Lower lobe of right lung (tissue), 2 donors: ENCODE data around the gene WWP2. TPM values are rescaled to one million over a fixed set of nuclear protein-coding genes. Genes with fewer than 3 reads are reported as not detected.

Experiments
- ATAC-seq, 2 donors: fragments of 200-7000 bp; cut with Tn5 transposase; one replicate each; pipeline ENCODE4 v1.9.1; 2020 to 2022; ENCODE audit warnings: mild to moderate bottlenecking in 2 of 2, moderate library complexity in 2 of 2
- DNase-seq: peaks from one replicate; pipeline ENCODE4 v3.0.0-alpha.2; 2020
- H3K27ac ChIP-seq: fragments of 200-600 bp; one replicate; pipeline ENCODE4 v1.8.0; 2022
- H3K27me3 ChIP-seq: fragments of 200-600 bp; one replicate; pipeline ENCODE4 v1.8.0; 2022; ENCODE audit warnings: low read depth
- H3K36me3 ChIP-seq: fragments of 200-600 bp; one replicate; pipeline ENCODE4 v1.8.0; 2022; ENCODE audit warnings: mild to moderate bottlenecking
- H3K4me1 ChIP-seq: fragments of 200-600 bp; one replicate; pipeline ENCODE4 v1.8.0; 2022
- H3K4me3 ChIP-seq: fragments of 200-600 bp; one replicate; pipeline ENCODE4 v1.8.0; 2022; ENCODE audit warnings: mild to moderate bottlenecking
- H3K9me3 ChIP-seq: fragments of 200-600 bp; one replicate; pipeline ENCODE4 v1.8.0; 2022
- CTCF ChIP-seq: fragments of 200-600 bp; IDR thresholded peaks from one replicate; pipeline ENCODE4 v1.8.0; 2022; ENCODE audit warnings: antibody characterized with exemption, mild to moderate bottlenecking
- intact Hi-C: fragments of 100-400 bp; cut with DNase I; formaldehyde crosslinking; loops from one replicate; pipeline ENCODE4 v1.11.0; 2022
- total RNA-seq: library from RNA; stranded (reverse); fragmentation: NEBNext Ultra II Directional; extraction: Animal tissue kit (Norgen Biotek cat#: 25700); gene quantifications from one replicate; pipeline ENCODE4 v1.2.1, GENCODE V29; 2021
- donor health status: DM: no; HTN: yes; CAD: no; lungs with severe emphysema.

WWP2 gene
- total RNA-seq, 1 donor from 2014 or later = 83.7 TPM

- Histone ChIP-seq H3K9me3 (no peaks in the 10 kb centered on the region), H3K36me3 (peaks cover 32% of the 10 kb centered on the region), H3K27me3 (no peaks in the 10 kb centered on the region), H3K4me3 (no peak overlapping the region), H3K4me1 (peaks cover 5% of the 10 kb centered on the region), H3K27ac (no peak overlapping the region)
- no peak for TF ChIP-seq CTCF
- DNase-seq (no peak), ATAC-seq (no peak)
- intact Hi-C loops = no loop called here
Observed at GRCh38 chr16:69888005-69888590, 126.0 kb downstream of the WWP2 start.

- intact Hi-C loops = no loop called here
- no peak for DNase-seq
- no peak overlapping the region for H3K27ac ChIP-seq
- no peak for TF ChIP-seq CTCF
- no peak for ATAC-seq
- no peak overlapping the region for H3K4me3 ChIP-seq
- H3K4me1 ChIP-seq = peaks cover 5% of the 10 kb centered on the region
- H3K9me3 ChIP-seq = no peaks in the 10 kb centered on the region
- H3K27me3 ChIP-seq = no peaks in the 10 kb centered on the region
- H3K36me3 ChIP-seq = peaks cover 26% of the 10 kb centered on the region
Observed at GRCh38 chr16:69889295-69889964, 127.3 kb downstream of the WWP2 start.

- ATAC-seq (peak; percentile 60 to 64), DNase-seq (no peak)
- no peak overlapping the region for H3K4me3 ChIP-seq
- H3K9me3 ChIP-seq = no peaks in the 10 kb centered on the region
- TF ChIP-seq CTCF = no peak
- peaks cover 33% of the 10 kb centered on the region for H3K36me3 ChIP-seq
- peak overlapping the region; percentile 68 for H3K27ac ChIP-seq
- H3K4me1 ChIP-seq = peaks cover 5% of the 10 kb centered on the region
- no peaks in the 10 kb centered on the region for H3K27me3 ChIP-seq
- intact Hi-C loops = no loop called here
Observed at GRCh38 chr16:69890114-69890891, 128.2 kb downstream of the WWP2 start.

GRCh38 chr16:69890892-69891282, 128.8 kb downstream of the WWP2 start:
- Histone ChIP-seq H3K36me3 (peaks cover 38% of the 10 kb centered on the region), H3K9me3 (no peaks in the 10 kb centered on the region), H3K27me3 (no peaks in the 10 kb centered on the region), H3K4me3 (no peak overlapping the region), H3K4me1 (peaks cover 5% of the 10 kb centered on the region), H3K27ac (peak overlapping the region; percentile 68)
- ATAC-seq (no peak), DNase-seq (no peak)
- intact Hi-C loops = no loop called here
- no peak for TF ChIP-seq CTCF

- intact Hi-C loops = no loop called here
- H3K9me3 ChIP-seq = no peaks in the 10 kb centered on the region
- ATAC-seq = no peak
- H3K4me3 ChIP-seq = no peak overlapping the region
- H3K4me1 ChIP-seq = peaks cover 5% of the 10 kb centered on the region
- H3K27me3 ChIP-seq = no peaks in the 10 kb centered on the region
- no peak overlapping the region for H3K27ac ChIP-seq
- H3K36me3 ChIP-seq = peaks cover 41% of the 10 kb centered on the region
- TF ChIP-seq CTCF = no peak
- DNase-seq = no peak
Observed at GRCh38 chr16:69892378-69892777, 130.2 kb downstream of the WWP2 start.
